H9 (cell line): ENCODE measurements around the gene PLXNA4. TPM values are rescaled to one million over a fixed set of nuclear protein-coding genes. Genes with fewer than 3 reads are reported as not detected.

Experiments
- DNase-seq: peaks from one replicate; pipeline ENCODE4 v3.0.0-alpha.2; 2017
- H2AFZ ChIP-seq: one replicate; pipeline ENCODE4 v1.6.1; 2013; ENCODE audit warnings: mild to moderate bottlenecking, low read length, control low read depth, moderate library complexity
- H2AK5ac ChIP-seq: 2 replicates; pipeline ENCODE4 v1.6.1; 2013; ENCODE audit warnings: low read length, control low read depth, mixed read lengths; ENCODE audit not compliant: insufficient read length
- H2BK120ac ChIP-seq: one replicate; pipeline ENCODE4 v1.6.1; 2013; ENCODE audit warnings: low read depth, mild to moderate bottlenecking, low read length, control low read depth, inconsistent platforms; ENCODE audit not compliant: poor library complexity, severe bottlenecking
- H2BK12ac ChIP-seq: 2 replicates; pipeline ENCODE4 v1.6.1; 2013; ENCODE audit warnings: low read length, control low read depth, mixed read lengths, low read depth; ENCODE audit not compliant: insufficient read length
- H2BK15ac ChIP-seq: 2 replicates; pipeline ENCODE4 v1.6.1; 2013; ENCODE audit warnings: low read depth, low read length, control low read depth
- H2BK20ac ChIP-seq: one replicate; pipeline ENCODE4 v1.6.1; 2013; ENCODE audit warnings: low read depth, mild to moderate bottlenecking, low read length, control low read depth, inconsistent platforms; ENCODE audit not compliant: poor library complexity, severe bottlenecking
- H2BK5ac ChIP-seq: 2 replicates; pipeline ENCODE4 v1.6.1; 2013; ENCODE audit warnings: low read length, control low read depth, mixed read lengths; ENCODE audit not compliant: insufficient read length
- H3K14ac ChIP-seq: 2 replicates; pipeline ENCODE4 v1.6.1; 2013; ENCODE audit warnings: low read length, control low read depth; ENCODE audit not compliant: insufficient read depth
- H3K18ac ChIP-seq: 2 replicates; pipeline ENCODE4 v1.6.1; 2013; ENCODE audit warnings: low read depth, mild to moderate bottlenecking, mixed read lengths, low read length, control low read depth; ENCODE audit not compliant: insufficient read length
- H3K23ac ChIP-seq: 2 replicates; pipeline ENCODE4 v1.6.1; 2013; ENCODE audit warnings: low read length, control low read depth, mixed read lengths, low read depth; ENCODE audit not compliant: insufficient read length
- H3K23me2 ChIP-seq: 2 replicates; pipeline ENCODE4 v1.6.1; 2013; ENCODE audit warnings: low read depth, mild to moderate bottlenecking, mixed read lengths, low read length, control low read depth; ENCODE audit not compliant: insufficient read length, poor library complexity, severe bottlenecking
- H3K27ac ChIP-seq: 2 replicates; pipeline ENCODE4 v1.5.1; 2013; ENCODE audit warnings: low read length, control low read depth, mixed read lengths, low read depth; ENCODE audit not compliant: insufficient read length
- H3K27me3 ChIP-seq: 2 replicates; pipeline ENCODE4 v1.6.1; 2013; ENCODE audit warnings: low read length, control low read depth, inconsistent platforms; ENCODE audit not compliant: insufficient read depth
- H3K4ac ChIP-seq: 2 replicates; pipeline ENCODE4 v1.6.1; 2013; ENCODE audit warnings: low read depth, mild to moderate bottlenecking, control low read depth, inconsistent platforms, low read length, moderate library complexity
- H3K4me1 ChIP-seq: 2 replicates; pipeline ENCODE4 v1.6.1; 2013; ENCODE audit warnings: low read length, control low read depth, inconsistent platforms; ENCODE audit not compliant: insufficient read depth
- H3K4me2 ChIP-seq: 2 replicates; pipeline ENCODE4 v1.6.1; 2013; ENCODE audit warnings: low read length, control low read depth, mixed read lengths; ENCODE audit not compliant: insufficient read length, insufficient read depth
- H3K56ac ChIP-seq: 2 replicates; pipeline ENCODE4 v1.6.1; 2013; ENCODE audit warnings: low read depth, mild to moderate bottlenecking, mixed read lengths, low read length, control low read depth; ENCODE audit not compliant: insufficient read length
- H3K79me1 ChIP-seq: 2 replicates; pipeline ENCODE4 v1.6.1; 2013; ENCODE audit warnings: low read depth, mild to moderate bottlenecking, moderate library complexity, low read length, control low read depth, inconsistent platforms; ENCODE audit not compliant: insufficient read depth, poor library complexity, severe bottlenecking
- H3K79me2 ChIP-seq: 2 replicates; pipeline ENCODE4 v1.6.1; 2013; ENCODE audit warnings: low read length, control low read depth, inconsistent platforms; ENCODE audit not compliant: insufficient read depth
- H3K9ac ChIP-seq: 2 replicates; pipeline ENCODE4 v1.6.1; 2013; ENCODE audit warnings: low read length, control low read depth, mixed read lengths; ENCODE audit not compliant: insufficient read length; ENCODE audit errors: extremely low read depth
- H3K9me3 ChIP-seq: one replicate; pipeline ENCODE4 v1.6.1; 2013; ENCODE audit warnings: low read depth, low read length, inconsistent platforms; ENCODE audit not compliant: control insufficient read depth
- H3T11ph ChIP-seq: one replicate; pipeline ENCODE4 v1.6.1; 2013; ENCODE audit warnings: mild to moderate bottlenecking, low read length, control low read depth, inconsistent platforms
- H4K20me1 ChIP-seq: one replicate; pipeline ENCODE4 v1.6.1; 2013; ENCODE audit not compliant: control insufficient read depth, insufficient read length, insufficient read depth
- H4K5ac ChIP-seq: 2 replicates; pipeline ENCODE4 v1.6.1; 2013; ENCODE audit warnings: low read depth, mild to moderate bottlenecking, mixed read lengths, low read length, control low read depth; ENCODE audit not compliant: insufficient read length
- H4K8ac ChIP-seq: replicated peaks from 2 replicates; pipeline ENCODE4 v1.6.1; 2013; ENCODE audit warnings: low read length, control low read depth, mixed read lengths, low read depth; ENCODE audit not compliant: insufficient read length
- H4K91ac ChIP-seq: 2 replicates; pipeline ENCODE4 v1.6.1; 2013; ENCODE audit warnings: low read depth, mild to moderate bottlenecking, moderate library complexity, mixed read lengths, low read length, control low read depth; ENCODE audit not compliant: insufficient read length
- H3K27ac Mint-ChIP-seq, 3 experiments: 2 replicates in 2 of 3; 3 replicates in 1 of 3; pipeline ENCODE4 v1.8.0; 2020 to 2021; ENCODE audit warnings: mixed read lengths in 3 of 3, mild to moderate bottlenecking in 1 of 3, moderate library complexity in 1 of 3
- H3K27me3 Mint-ChIP-seq: 2 replicates; pipeline ENCODE4 v1.8.0; 2021; ENCODE audit warnings: low read depth, mild to moderate bottlenecking, moderate library complexity, mixed read lengths
- H3K36me3 Mint-ChIP-seq, 3 experiments: 2 replicates in 2 of 3; 3 replicates in 1 of 3; pipeline ENCODE4 v1.8.0; 2020 to 2021; ENCODE audit warnings: low read depth in 3 of 3, mixed read lengths in 3 of 3; ENCODE audit not compliant: insufficient read depth in 1 of 3
- H3K4me1 Mint-ChIP-seq, 2 experiments: 2 replicates each; pipeline ENCODE4 v1.8.0; 2020; ENCODE audit warnings: mixed read lengths in 2 of 2
- H3K4me3 Mint-ChIP-seq, 2 experiments: 2 replicates in 1 of 2; 3 replicates in 1 of 2; pipeline ENCODE4 v1.8.0; 2020 to 2021; ENCODE audit warnings: mild to moderate bottlenecking in 2 of 2, mixed read lengths in 2 of 2, moderate library complexity in 1 of 2
- H3K9me3 Mint-ChIP-seq, 2 experiments: 2 replicates in 1 of 2; 3 replicates in 1 of 2; pipeline ENCODE4 v1.8.0; 2020; ENCODE audit warnings: mild to moderate bottlenecking in 2 of 2, mixed read lengths in 2 of 2, moderate library complexity in 1 of 2
- WGBS: extraction: QIAGEN DNeasy Blood & Tissue Kit; methylation state at CpG from one replicate; pipeline ENCODE4 v1.1.7; 2013; ENCODE audit warnings: missing lambda C conversion rate, low lambda C conversion rate, mixed read lengths; ENCODE audit not compliant: insufficient read length; ENCODE audit errors: extremely low coverage; 5-methylcytosine and 5-hydroxymethylcytosine counted together
- total RNA-seq: library from RNA; stranded (reverse); gene quantifications from 2 replicates; pipeline ENCODE4 v1.2.1, GENCODE V29; 2021
- TF ChIP-seq, protein P1 (sequence below): fragments of 200-600 bp; sonication (generic); conservative IDR thresholded peaks from 3 replicates; pipeline ENCODE4 v1.8.0; 2021; ENCODE audit warnings: antibody characterized with exemption, mild to moderate bottlenecking

The PLXNA4 gene
- total RNA-seq, 1 experiment from 2014 or later = 0.35 TPM

DNA sequence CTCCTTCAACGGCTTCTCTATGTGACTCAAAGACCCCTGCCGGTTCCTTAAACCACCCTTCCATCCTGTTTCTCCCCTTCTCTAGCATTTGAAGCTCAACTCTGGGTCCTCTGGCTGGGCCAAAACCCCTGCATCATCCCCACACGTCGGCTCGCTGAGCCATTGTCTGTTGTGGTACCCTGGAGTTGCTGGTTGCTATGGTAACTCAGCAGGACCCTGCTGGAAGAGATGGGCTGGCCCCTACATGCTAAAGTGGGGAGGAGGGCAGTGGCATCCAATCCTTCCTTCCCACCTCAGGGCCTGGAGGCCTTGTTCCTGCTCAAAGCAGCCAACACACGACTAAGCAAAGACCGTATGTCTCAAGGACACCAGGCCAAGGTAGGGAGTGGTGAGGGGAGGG, 452.5 kb downstream of the PLXNA4 start:
- H3K23ac ChIP-seq = no peak overlapping the region
- no peak overlapping the region for H2BK120ac ChIP-seq
- TF ChIP-seq, protein P1, sequence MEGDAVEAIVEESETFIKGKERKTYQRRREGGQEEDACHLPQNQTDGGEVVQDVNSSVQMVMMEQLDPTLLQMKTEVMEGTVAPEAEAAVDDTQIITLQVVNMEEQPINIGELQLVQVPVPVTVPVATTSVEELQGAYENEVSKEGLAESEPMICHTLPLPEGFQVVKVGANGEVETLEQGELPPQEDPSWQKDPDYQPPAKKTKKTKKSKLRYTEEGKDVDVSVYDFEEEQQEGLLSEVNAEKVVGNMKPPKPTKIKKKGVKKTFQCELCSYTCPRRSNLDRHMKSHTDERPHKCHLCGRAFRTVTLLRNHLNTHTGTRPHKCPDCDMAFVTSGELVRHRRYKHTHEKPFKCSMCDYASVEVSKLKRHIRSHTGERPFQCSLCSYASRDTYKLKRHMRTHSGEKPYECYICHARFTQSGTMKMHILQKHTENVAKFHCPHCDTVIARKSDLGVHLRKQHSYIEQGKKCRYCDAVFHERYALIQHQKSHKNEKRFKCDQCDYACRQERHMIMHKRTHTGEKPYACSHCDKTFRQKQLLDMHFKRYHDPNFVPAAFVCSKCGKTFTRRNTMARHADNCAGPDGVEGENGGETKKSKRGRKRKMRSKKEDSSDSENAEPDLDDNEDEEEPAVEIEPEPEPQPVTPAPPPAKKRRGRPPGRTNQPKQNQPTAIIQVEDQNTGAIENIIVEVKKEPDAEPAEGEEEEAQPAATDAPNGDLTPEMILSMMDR = no peak
- no peak overlapping the region for H3K56ac ChIP-seq
- H3K14ac ChIP-seq = no peak overlapping the region
- H2BK5ac ChIP-seq = no peak overlapping the region
- H3K27me3 ChIP-seq = no peaks in the 10 kb centered on the region
- H4K8ac ChIP-seq = no peak overlapping the region
- no peak overlapping the region for H2BK15ac ChIP-seq
- no peaks in the 10 kb centered on the region for H3K23me2 ChIP-seq
- H4K5ac ChIP-seq = no peak overlapping the region
- no peak overlapping the region for H3K18ac ChIP-seq
- peaks cover 15 to 16% of the 10 kb centered on the region in 2 experiments for H3K4me1 Mint-ChIP-seq
- no peak overlapping the region for H3K4me3 Mint-ChIP-seq
- no peaks in the 10 kb centered on the region for H3K79me2 ChIP-seq
- no peaks in the 10 kb centered on the region for H3K9me3 ChIP-seq
- H2BK12ac ChIP-seq = no peak overlapping the region
- no peak overlapping the region for H3T11ph ChIP-seq
- H3K27ac Mint-ChIP-seq = no peak overlapping the region
- no peak overlapping the region for H4K91ac ChIP-seq
- WGBS = no CpG with 5 or more reads among the region's 7 CpGs
- H3K79me1 ChIP-seq = no peaks in the 10 kb centered on the region
- H2BK20ac ChIP-seq = no peak overlapping the region
- no peak overlapping the region for H3K4ac ChIP-seq
- H2AK5ac ChIP-seq = no peak overlapping the region
- peaks cover 2% of the 10 kb centered on the region; the same call in 1 of the 2 replicates for H3K4me1 ChIP-seq
- H3K9ac ChIP-seq = no peak overlapping the region
- H4K20me1 ChIP-seq = no peaks in the 10 kb centered on the region
- peaks cover 8 to 13% of the 10 kb centered on the region in 2 experiments for H3K9me3 Mint-ChIP-seq
- H3K4me2 ChIP-seq = no peak overlapping the region
- no peak for DNase-seq
- no peak overlapping the region for H2AFZ ChIP-seq
- H3K36me3 Mint-ChIP-seq = peaks cover 3 to 14% (median 6%) of the 10 kb centered on the region in 3 experiments; a peak in 5 of 7 replicates
- H3K27me3 Mint-ChIP-seq = peaks cover 10% of the 10 kb centered on the region
- no peak overlapping the region for H3K27ac ChIP-seq
